NCI-H2107 (cell line): Measurements from ENCODE around the gene IMMP1L.
"Not testable (repeated sequence)": the region's sequence is repeated elsewhere in the genome, so short reads cannot be mapped to it uniquely, and the experiment has no call there.

ENCODE experiments used
- DNase-seq: peaks from one replicate; lab custom pipeline; 2025; lab: John Stamatoyannopoulos, UW

Gene IMMP1L, protein sequence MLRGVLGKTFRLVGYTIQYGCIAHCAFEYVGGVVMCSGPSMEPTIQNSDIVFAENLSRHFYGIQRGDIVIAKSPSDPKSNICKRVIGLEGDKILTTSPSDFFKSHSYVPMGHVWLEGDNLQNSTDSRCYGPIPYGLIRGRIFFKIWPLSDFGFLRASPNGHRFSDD

DNA sequence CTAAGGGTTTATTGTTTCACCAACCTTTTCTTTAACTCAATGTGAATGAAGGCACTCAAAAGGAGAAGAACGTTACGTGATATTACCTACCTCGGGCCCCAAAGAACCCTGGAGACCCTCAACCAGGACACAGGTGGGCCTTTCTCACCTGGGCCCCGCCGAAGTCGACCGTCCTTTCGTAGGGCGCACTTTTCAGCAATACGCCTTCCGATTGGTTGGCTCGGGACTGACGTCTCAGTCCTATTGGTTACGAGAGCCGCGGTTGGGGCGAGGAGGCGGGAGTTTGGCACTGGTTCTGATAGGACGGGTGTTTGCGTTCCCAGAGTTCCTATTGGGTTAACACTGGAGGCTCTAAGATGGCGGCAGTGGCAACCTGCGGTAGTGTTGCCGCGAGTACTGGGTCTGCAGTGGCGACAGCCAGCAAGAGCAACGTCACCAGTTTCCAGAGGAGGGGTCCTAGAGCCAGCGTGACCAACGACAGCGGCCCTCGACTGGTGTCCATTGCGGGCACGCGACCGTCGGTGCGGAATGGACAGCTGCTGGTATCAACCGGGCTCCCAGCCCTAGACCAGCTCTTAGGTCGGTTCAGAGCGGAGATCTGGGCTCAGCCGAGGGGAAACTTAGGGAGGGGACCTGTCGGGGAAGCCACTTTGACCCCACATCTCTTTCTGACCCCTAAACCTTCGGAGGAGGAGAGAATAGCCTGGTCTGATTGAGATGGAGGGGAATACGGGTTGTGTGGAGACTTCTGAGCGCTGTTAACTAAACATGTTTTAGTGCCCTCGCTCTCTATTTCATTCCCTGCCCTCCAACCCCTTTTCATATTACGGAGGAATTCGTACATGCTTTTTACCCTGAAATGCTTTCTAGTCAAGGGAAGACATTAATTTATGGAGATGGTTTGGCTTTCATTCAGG lies at the start of gene IMMP1L, which contains the start of gene ELP4:
TSS of gene IMMP1L (minus strand) at position 194 of the 917 bp plus-strand sequence. CDS start 46,346 bp downstream, outside the sequence.
TSS of gene ELP4 (plus strand) at position 339 of the 917 bp plus-strand sequence. CDS start at position 357, 18 bp downstream.
- DNase-seq: peak; percentile 89

GRCh38 chr11:31558001-31558400 lies 48.6 kb upstream of the IMMP1L start:
- DNase-seq: no peak

DNA sequence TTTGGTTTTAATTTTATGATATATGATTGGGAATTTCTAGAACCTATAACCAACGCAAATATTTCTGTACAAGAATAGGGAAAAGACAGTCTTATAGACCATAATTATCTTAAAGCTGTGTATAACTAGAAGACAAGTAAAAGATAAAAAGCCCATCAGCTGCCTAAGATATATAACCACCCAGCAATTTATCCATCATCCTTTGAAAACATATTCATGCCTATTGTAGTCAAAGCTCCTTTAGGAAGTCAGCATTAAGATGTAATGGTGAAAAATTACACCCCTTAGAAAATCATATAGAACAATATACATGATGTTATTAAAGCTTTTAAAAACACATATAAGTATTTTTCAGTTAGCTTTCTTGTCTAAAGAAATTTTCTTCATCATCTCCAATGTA lies 46.5 kb upstream of the IMMP1L start:
- no peak for DNase-seq

DNA sequence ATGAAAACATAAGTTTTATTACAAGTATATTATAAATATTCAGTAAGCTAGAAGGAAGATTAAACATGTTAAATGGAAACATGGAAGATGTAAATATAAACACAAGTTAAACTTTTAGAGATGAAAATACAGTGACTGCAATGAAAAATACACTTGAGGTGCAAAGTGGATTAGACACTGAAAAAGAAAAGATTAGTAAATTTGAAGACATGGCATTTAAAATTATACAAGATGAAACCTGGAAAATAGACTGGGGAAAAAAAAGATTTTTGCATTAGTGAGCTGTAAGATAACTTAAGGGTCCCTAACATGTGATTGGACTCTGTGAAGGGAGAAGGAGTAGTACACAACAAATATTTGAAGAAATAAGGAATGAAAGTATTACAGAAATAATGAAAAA lies 33.4 kb upstream of the IMMP1L start:
- DNase-seq: no peak

GRCh38 chr11:31535479-31535878 lies 26.1 kb upstream of the IMMP1L start:
- no peak for DNase-seq

GRCh38 chr11:31531293-31531692 lies 21.9 kb upstream of the IMMP1L start:
- DNase-seq: no peak

GRCh38 chr11:31529701-31530100 lies 20.3 kb upstream of the IMMP1L start:
- no peak for DNase-seq

- no peak for DNase-seq
Measured at GRCh38 chr11:31529189-31529588, 19.8 kb upstream of the IMMP1L start.

GRCh38 chr11:31521497-31522150 lies 12.2 kb upstream of the IMMP1L start:
- DNase-seq: no peak

DNA sequence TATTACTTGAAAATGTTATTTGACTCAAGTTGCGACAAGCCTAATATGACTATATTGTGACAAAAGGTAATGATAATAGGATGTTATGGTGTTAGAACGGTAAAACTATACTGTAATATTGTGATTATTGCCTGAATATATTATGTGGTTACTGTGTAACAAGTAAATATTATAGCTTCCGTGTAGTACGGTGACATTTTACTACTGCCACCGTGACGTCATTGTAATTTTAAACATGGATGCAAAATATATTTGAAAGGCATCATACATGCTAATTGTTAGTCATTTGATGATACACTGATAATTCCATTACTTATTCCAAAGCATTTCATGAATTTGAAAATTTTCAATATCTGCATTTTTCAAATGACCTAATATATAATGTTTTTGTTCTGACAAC lies 2.7 kb upstream of the IMMP1L start:
- DNase-seq: no peak

- DNase-seq: no peak
Measured at GRCh38 chr11:31509051-31509428, 382 bp downstream of the IMMP1L start.

DNA sequence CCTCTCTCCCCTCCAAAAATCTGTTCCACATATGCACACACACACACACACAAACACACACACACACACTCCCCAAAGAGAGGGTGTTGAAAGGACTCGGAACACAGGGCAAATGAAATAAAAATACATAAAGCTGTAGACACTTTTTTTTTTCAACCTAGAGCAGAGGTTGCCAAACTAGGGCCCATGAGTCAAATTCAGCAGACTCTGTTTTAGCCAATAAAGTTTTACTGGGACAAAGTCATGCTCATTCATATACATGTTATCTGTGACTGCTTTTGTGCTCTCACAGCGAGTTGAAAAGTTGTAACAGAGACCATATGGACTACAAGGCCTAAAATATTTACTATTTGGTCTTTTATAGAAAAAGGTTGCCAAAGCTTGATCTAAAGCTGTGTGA lies 8.9 kb downstream of the IMMP1L start:
- no peak for DNase-seq

GRCh38 chr11:31499576-31500178 lies 9.7 kb downstream of the IMMP1L start:
- no peak for DNase-seq

DNA sequence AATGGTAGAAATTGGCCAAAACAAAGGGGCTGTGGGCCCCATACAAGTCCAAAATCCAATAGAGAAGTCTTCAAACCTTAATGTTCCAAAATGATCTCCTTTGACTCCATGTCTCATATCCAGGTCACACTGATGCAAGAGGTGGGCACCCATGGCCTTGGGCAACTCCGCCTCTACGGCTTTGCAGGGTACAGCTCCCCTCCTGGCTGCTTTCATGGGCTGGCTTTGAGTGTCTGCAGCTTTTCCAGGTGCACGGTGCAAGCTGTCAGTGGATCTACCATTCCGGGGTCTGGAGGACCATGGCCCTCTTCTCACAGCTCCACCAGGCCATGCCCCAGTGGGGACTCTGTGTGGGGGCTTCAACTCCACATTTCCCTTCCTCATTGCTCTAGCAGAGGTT lies 15.7 kb downstream of the IMMP1L start:
- DNase-seq: not testable (repeated sequence)

- no peak for DNase-seq
Measured at GRCh38 chr11:31493235-31493634, 16.2 kb downstream of the IMMP1L start.

GRCh38 chr11:31492320-31492913 lies 17.0 kb downstream of the IMMP1L start:
- no peak for DNase-seq

DNA sequence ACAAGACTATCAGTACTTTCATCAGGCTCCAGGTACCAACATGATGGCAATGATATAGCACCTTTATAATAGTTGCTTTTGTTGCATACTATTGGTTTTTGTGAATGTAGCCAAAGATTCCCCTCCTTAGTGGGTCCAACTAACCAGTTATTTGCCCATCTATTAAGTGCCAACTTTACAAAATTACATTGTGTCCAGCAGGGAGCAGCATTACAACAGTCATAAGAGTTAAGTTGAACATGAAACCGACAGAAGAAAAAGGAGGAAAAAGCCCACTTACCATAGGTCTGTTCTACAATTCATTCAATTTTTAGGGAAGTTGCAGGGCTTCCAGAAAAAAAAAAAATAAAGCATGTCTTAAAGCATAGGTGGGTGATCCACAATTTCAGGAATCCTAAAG lies 21.6 kb downstream of the IMMP1L start:
- no peak for DNase-seq

DNA sequence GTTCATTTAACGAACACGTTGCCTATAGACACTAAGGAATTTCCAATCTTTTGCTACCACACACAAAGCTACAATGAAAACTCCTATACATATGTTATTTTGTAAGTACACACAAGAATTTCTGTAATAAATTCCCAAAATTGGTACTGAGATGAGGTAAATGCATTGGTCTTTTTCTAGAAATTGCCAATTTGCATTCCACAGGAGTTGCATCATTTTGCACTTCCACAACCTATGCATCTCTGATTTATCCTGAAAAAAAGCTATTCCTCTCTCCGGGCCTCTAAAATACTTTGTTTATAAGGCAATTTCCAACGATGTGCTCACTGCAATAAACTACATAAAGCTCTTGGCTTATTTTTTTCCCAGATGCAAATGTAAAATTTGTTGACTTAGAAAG lies 24.9 kb downstream of the IMMP1L start:
- no peak for DNase-seq

GRCh38 chr11:31480930-31481329 lies 28.5 kb downstream of the IMMP1L start:
- no peak for DNase-seq

DNA sequence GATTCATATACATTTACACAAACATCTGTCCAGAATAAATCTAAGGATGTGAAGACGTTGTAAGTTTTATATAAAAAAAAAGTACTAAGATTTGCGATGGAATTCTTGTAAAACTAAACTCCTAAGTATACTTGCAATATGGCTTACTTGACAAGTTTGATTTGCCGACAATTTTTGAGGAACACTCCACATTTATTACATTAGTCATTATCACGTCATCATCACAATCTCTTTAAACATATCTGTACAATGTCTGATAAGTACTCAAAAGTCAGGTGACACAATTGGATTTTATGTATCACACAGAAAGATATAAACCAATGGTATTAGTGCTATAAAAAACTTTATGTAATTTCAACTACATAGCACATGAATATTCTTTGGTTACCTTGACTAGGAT lies 30.4 kb downstream of the IMMP1L start:
- no peak for DNase-seq

DNA sequence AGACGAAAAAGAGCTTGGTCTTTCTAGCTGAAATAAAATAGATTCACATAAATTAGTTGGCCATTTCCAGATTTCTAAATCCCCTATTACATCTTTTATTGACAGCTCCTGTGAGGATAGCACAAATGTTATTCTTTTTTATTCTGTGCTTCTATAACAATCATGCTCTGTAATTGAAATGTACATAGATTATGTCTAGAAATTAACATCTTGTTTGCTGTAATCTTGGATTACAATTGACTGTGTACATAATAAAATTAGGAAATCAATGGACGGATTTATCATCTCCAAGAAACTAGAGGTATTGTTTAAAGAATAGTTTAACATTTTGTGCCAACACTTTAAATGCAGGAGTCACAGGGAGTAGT lies 31.2 kb downstream of the IMMP1L start:
- no peak for DNase-seq
